Left lung (tissue), 10 donors: Measurements from ENCODE around the gene HMG20A. TPM values are rescaled to one million over a fixed set of nuclear protein-coding genes. Genes with fewer than 3 reads are reported as not detected.
A peak's percentile ranks its signal among the peaks of the same experiment; 100 is the strongest.

Experiments used
- ATAC-seq: fragments of 200-7000 bp; cut with Tn5 transposase; one replicate; pipeline ENCODE4 v1.9.1; 2020; ENCODE audit warnings: moderate library complexity
- DNase-seq, 4 donors: peaks; one replicate each; pipeline ENCODE4 v3.0.0-alpha.2; 2013 to 2020
- H3K27ac ChIP-seq, 2 donors: fragments of 200-600 bp; sonication (generic) in 1 of 2; one replicate each; pipeline versions ENCODE4 v1.5.0 to v1.8.0; 2020 to 2021
- H3K27me3 ChIP-seq, 2 donors: fragments of 200-600 bp; sonication (generic) in 1 of 2; one replicate each; pipeline versions ENCODE4 v1.5.0 to v1.8.0; 2020 to 2021
- H3K36me3 ChIP-seq, 2 donors: fragments of 200-600 bp; sonication (generic) in 1 of 2; one replicate each; pipeline versions ENCODE4 v1.5.0 to v1.8.0; 2020 to 2021
- H3K4me1 ChIP-seq, 2 donors: fragments of 200-600 bp; one replicate each; pipeline ENCODE4 v1.8.0; 2021
- H3K4me3 ChIP-seq, 2 donors: fragments of 200-600 bp; sonication (generic) in 1 of 2; one replicate each; pipeline versions ENCODE4 v1.5.0 to v1.8.0; 2020 to 2021; ENCODE audit warnings: mild to moderate bottlenecking in 1 of 2
- H3K9me3 ChIP-seq, 2 donors: fragments of 200-600 bp; sonication (generic) in 1 of 2; one replicate each; pipeline versions ENCODE4 v1.5.0 to v1.8.0; 2020 to 2021
- CTCF ChIP-seq, 2 donors: fragments of 200-600 bp; sonication (generic) in 1 of 2; IDR thresholded peaks; one replicate each; pipeline versions ENCODE4 v1.5.0 to v1.8.0; 2021; ENCODE audit warnings: antibody characterized with exemption in 2 of 2
- intact Hi-C, 2 donors: fragments of 100-400 bp; cut with DNase I; formaldehyde crosslinking; loops; one replicate each; pipeline versions ENCODE4 v1.11.2 to v1.14.2; 2022
- polyA plus RNA-seq, 6 donors: library from polyadenylated mRNA; unstranded; fragments of 120-200 nt; gene quantifications; one replicate each; pipeline ENCODE4 v1.2.1, GENCODE V29; 2013; ENCODE audit not compliant: insufficient read length in 6 of 6
- total RNA-seq, 2 donors: library from RNA; stranded (reverse); fragmentation: NEBNext Ultra II Directional; extraction: Animal tissue kit (Norgen Biotek cat#: 25700); gene quantifications; one replicate each; pipeline ENCODE4 v1.2.1, GENCODE V29; 2021
- donor health status: DM: no; HTN: yes; CAD: no.
- donor health status: DM: no; HTN: no; CAD: no.

Gene HMG20A
- total and polyA plus RNA-seq, 8 donors = 34.9 to 93.5 (median 76.5) TPM

GRCh38 chr15:77466521-77466920 is 45.8 kb downstream of the HMG20A start:
- no peak for TF ChIP-seq CTCF (IDR thresholded peaks at IDR 0.05)
- Histone ChIP-seq H3K27me3 (no peaks in the 10 kb centered on the region), H3K36me3 (peaks cover 0 to 62% of the 10 kb centered on the region in 2 donors), H3K4me1 (no peaks in the 10 kb centered on the region), H3K9me3 (no peaks in the 10 kb centered on the region), H3K27ac (no peak overlapping the region), H3K4me3 (no peak overlapping the region)
- no peak for ATAC-seq
- intact Hi-C loops = no loop called here
- DNase-seq = no peak

- H3K27ac ChIP-seq = no peak overlapping the region
- no peaks in the 10 kb centered on the region for H3K4me1 ChIP-seq
- DNase-seq (no peak), ATAC-seq (no peak)
- no peak for TF ChIP-seq CTCF (IDR thresholded peaks at IDR 0.05)
- peaks cover 0 to 74% of the 10 kb centered on the region in 2 donors for H3K36me3 ChIP-seq
- no peaks in the 10 kb centered on the region for H3K9me3 ChIP-seq
- H3K4me3 ChIP-seq = no peak overlapping the region
- intact Hi-C loops = no loop called here
- H3K27me3 ChIP-seq = no peaks in the 10 kb centered on the region
Observed at GRCh38 chr15:77468896-77469295, 48.2 kb downstream of the HMG20A start.

- no peak overlapping the region for H3K27ac ChIP-seq
- no peaks in the 10 kb centered on the region for H3K4me1 ChIP-seq
- ATAC-seq = no peak
- no peak for TF ChIP-seq CTCF (IDR thresholded peaks at IDR 0.05)
- peaks cover 0 to 63% of the 10 kb centered on the region in 2 donors for H3K36me3 ChIP-seq
- H3K27me3 ChIP-seq = no peaks in the 10 kb centered on the region
- intact Hi-C loops = no loop called here
- no peaks in the 10 kb centered on the region for H3K9me3 ChIP-seq
- DNase-seq = no peak
- H3K4me3 ChIP-seq = no peak overlapping the region
Observed at GRCh38 chr15:77470235-77470634, 49.5 kb downstream of the HMG20A start.

GRCh38 chr15:77473328-77473727 is 52.6 kb downstream of the HMG20A start:
- intact Hi-C loops = no loop called here
- peak overlapping the region in 1 of 2 donors; percentile 17 for H3K27ac ChIP-seq
- ATAC-seq (no peak), DNase-seq (no peak)
- H3K27me3 ChIP-seq = no peaks in the 10 kb centered on the region
- peaks cover 9 to 10% of the 10 kb centered on the region in 2 donors for H3K4me1 ChIP-seq
- H3K4me3 ChIP-seq = no peak overlapping the region
- TF ChIP-seq CTCF (IDR thresholded peaks at IDR 0.05) = no peak
- H3K9me3 ChIP-seq = no peaks in the 10 kb centered on the region
- H3K36me3 ChIP-seq = peaks cover 0 to 47% of the 10 kb centered on the region in 2 donors

- intact Hi-C loops = no loop called here
- Histone ChIP-seq H3K4me3 (no peak overlapping the region), H3K27me3 (no peaks in the 10 kb centered on the region), H3K9me3 (no peaks in the 10 kb centered on the region), H3K36me3 (peaks cover 0 to 49% of the 10 kb centered on the region in 2 donors), H3K27ac (peak overlapping the region; percentile 37 to 57), H3K4me1 (peaks cover 9 to 10% of the 10 kb centered on the region in 2 donors)
- ATAC-seq (peak; percentile 93), DNase-seq (peak in 1 of 4 donors; percentile 67)
- TF ChIP-seq CTCF (IDR thresholded peaks at IDR 0.05) = no peak
Observed at GRCh38 chr15:77474310-77474988, 53.8 kb downstream of the HMG20A start.
